ENCODE data around the gene ASB6.
"Not testable (repeated sequence)": the region's sequence is repeated elsewhere in the genome, so short reads cannot be mapped to it uniquely, and the experiment has no call there.

ASB6 gene

DNA sequence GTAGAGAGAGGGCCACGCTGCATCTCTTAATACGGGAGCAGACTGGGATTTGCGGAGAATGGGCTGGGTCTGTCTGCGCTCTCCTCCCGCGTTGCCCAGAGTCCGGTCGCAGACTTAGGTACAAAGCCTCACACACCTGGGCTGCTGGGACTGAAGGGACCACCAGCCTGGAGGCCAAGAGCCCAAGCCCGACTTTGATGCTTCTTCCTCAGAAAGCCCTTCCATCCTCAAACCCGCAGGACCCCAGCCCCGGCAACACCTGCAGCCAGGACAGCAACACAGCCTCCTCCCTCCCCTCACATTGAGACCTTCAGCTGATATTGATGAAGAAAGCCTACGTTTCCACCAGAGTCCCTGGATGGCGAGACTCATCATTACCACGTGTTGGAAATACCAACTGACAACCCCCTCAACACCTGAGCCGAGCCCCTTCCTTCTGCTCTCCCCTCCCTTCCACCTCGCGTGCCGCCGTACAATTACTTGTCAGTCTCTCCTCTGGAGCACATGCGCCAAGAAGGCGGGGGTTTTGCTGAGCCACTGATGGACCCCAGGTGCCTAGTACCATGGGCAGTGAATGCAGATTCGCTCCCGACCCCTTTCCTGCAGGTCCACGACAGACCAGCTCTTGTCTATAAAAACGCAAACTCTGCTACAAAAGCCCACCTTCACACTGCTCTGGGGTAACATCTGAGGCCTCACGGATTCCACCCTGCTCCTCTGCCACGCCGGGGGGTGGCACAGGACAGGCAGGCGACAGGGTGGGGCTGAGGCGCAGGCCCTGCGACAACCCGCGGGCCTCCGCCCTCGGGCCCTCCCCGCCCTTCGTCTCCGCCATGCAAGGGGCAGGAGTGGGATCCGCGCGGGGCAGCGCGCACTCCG lies 841 bp downstream of the ASB6 start:
- DNase-seq, result no peak

DNA sequence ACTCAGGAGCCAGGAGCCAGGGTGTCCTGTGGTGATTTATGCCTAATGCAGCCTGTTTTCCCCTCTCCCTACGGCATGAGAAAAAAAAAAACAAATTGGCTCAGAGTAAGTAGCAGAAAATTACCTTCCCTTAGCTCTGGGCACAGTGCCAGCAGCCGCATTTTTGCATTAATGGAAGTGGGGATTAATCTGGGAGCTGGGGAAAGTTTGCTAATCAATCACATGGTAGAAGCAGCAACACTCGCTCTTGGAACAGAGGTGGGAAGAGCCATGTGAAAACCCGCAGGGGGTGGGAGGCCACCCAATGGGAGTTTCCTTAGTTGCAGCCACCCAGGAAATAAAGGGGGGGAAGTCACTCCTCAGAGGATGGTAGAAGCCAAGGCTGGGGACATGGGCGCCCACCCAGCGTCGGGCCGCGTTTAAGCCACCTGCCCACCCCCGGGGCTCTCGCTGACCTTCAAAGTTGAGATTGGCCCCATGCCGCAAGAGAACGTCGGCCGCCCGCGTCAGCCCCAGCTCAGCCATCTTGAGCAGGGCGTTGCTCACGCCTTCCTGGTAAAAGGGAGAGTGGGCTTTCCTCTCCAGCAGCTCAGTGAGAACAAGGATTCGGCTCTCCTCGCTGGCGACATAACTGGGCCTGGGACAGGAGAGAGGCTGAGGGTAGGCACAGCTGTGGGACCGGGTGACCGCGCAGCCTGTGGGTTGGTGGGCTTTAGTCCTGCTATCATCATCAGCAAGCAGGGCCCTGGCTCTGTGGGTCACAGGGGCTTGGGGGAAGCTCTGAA lies 1.7 kb downstream of the ASB6 start:
- DNase-seq, result no peak

- DNase-seq, result no peak
Measured at GRCh38 chr9:129639756-129640085, 2.2 kb downstream of the ASB6 start.

GRCh38 chr9:129639034-129639630 lies 2.8 kb downstream of the ASB6 start:
- DNase-seq, result no peak

DNA sequence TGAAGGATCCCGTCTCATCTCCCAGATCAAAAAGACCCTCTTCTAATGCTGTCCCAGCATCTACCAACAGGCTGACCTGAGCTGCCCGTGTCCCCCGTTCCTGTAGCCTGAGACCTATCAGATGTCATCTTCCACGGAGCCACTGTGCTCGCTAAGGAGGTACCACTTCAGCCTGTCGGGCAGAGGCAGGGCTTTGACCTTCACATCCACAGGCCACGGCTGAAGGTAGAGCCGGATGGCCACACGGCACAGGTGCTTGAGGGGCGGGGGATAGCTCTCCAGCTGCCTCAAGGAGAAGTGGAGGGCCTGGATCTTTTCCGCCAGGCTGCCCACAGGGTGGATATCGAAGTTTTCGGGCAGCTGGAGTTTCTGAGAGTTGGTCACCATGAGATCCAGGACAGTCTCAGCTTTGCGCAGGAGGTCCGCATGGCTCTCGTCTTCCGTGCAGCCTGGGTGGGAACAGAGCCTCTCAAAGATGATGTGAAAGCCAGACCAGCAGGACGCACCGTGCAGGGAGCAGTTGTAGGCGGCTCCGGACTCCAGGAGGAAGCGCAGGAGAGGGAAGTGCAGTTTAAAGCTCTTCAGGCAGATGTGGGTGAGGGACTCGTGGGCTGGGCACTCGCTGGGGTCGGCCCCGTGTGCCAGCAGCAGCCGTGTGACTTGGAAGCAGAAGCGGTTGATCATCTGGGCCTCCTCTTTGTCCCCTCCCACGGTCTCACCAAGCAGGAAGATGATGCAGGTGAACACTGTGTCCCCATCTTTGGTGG lies 4.1 kb downstream of the ASB6 start:
- DNase-seq, result no peak

DNA sequence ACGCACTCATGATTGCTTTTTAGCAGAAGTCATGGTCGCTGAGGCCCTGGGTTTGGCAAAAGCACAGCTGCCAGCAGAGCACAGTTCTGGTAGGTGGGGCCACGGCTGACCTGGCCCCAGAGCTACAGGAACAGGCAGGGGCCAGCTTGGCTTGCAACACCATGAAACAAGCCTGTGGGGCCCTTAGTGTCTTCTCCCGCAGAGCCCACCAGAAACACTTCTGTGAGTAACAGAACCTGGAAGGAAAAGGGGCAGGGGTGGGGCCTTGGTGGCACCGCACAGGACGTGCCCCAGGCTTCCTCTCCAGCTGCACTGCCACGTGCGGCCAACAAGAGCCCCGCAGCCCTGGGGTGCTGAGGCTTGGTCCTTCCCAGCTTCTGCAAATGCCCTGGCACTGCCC lies 4.8 kb downstream of the ASB6 start:
- no peak for DNase-seq

- not testable (repeated sequence) for DNase-seq
Measured at GRCh38 chr9:129636343-129636742, 5.6 kb downstream of the ASB6 start.

GRCh38 chr9:129635099-129636065 lies 6.6 kb downstream of the ASB6 start:
- no peak for DNase-seq

GRCh38 chr9:129633848-129634247 lies 8.1 kb downstream of the ASB6 start:
- DNase-seq, result no peak

- DNase-seq, result no peak
Measured at GRCh38 chr9:129633207-129633606, 8.7 kb downstream of the ASB6 start.

DNA sequence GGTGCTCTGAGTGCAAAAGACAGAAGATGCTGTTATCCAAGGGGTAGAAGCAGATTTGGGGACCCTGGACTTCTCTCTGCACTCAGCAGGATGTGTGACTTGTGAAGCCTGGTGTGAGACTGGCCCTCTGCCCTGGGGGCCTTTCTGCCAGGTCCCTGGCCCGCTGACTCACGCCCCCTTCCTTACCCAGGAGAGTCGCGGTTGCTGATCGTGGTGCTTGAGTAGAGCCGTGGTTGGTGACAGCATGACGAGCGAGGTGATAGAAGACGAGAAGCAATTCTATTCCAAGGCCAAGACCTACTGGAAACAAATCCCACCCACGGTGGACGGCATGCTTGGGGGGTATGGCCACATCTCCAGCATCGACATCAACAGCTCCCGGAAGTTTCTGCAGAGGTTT lies 9.5 kb downstream of the ASB6 start:
- no peak for DNase-seq

- DNase-seq, result no peak
Measured at GRCh38 chr9:129631674-129632129, 10.2 kb downstream of the ASB6 start.

- DNase-seq, result peak in 1 of 2 experiments; percentile 36
Measured at GRCh38 chr9:129630967-129631673, 10.8 kb downstream of the ASB6 start.

GRCh38 chr9:129629251-129629820 lies 12.6 kb downstream of the ASB6 start:
- DNase-seq, result no peak

GRCh38 chr9:129628709-129629108 lies 13.2 kb downstream of the ASB6 start:
- DNase-seq, result no peak

- no peak for DNase-seq
Measured at GRCh38 chr9:129627556-129628440, 14.2 kb downstream of the ASB6 start.

DNA sequence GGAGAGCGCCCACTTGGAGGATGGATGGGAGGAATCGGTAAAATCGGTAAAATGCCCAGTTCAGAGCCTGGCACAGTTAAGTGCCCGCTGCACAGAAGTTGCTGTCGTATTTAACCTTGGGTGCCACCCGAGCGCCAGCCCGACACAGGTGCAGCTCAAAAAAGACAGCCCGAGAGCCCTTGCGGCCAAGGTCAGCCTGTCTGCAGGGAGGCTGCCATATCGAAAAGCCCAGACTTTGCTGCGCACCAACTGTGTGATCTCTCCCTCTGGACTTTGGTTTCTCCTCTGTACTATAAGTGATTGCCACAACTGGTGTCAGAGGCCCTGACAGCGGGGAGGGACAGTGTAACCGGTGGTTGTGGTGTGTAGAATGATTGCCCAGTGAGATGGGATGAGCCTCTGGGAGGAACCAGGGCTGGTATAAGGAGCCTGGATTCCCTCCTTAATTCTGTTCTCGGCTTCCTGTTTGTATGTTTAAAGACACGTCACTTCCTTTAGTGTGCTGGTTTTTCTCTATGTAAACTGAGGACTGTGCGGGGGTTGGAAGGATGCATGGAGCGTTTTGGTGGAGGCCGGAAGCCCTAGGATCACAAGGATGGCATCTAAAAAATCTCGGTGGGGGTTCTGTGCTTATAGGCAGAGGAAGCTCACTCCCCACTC lies 15.2 kb downstream of the ASB6 start:
- DNase-seq, result no peak

GRCh38 chr9:129626079-129626624 lies 15.8 kb downstream of the ASB6 start, which contains the start of gene NTMT1:
Gene NTMT1, plus strand, starts transcription at chr9:129626163. Its CDS starts 6,541 bp downstream, at chr9:129632704.
- peak in 1 of 2 experiments; percentile 79 for DNase-seq

Measured in cerebellar nuclear complex (tissue), 1 donor.